Heart right ventricle (tissue), 16 donors: ENCODE measurements around the gene MVB12B. TPM values are rescaled to one million over a fixed set of nuclear protein-coding genes. Genes with fewer than 3 reads are reported as not detected.

Experiments used
- ATAC-seq, 8 donors: fragments of 200-7000 bp; cut with Tn5 transposase; one replicate each; pipeline ENCODE4 v1.9.1; 2020; ENCODE audit warnings: mild to moderate bottlenecking in 8 of 8, moderate library complexity in 8 of 8, moderate number of reproducible peaks in 1 of 8
- DNase-seq, 2 donors: peaks; one replicate each; pipeline ENCODE4 v3.0.0-alpha.2; 2020
- H3K27ac ChIP-seq, 10 donors: fragments of 200-600 bp; sonication (generic) in 2 of 10; one replicate each; pipeline versions ENCODE4 v1.5.0 to v1.8.0; 2020 to 2022; ENCODE audit warnings: mild to moderate bottlenecking in 3 of 10
- H3K27me3 ChIP-seq, 7 donors: fragments of 200-600 bp; one replicate each; pipeline ENCODE4 v1.8.0; 2021 to 2022; ENCODE audit warnings: mild to moderate bottlenecking in 2 of 7
- H3K36me3 ChIP-seq, 9 donors: fragments of 200-600 bp; sonication (generic) in 1 of 9; one replicate each; pipeline versions ENCODE4 v1.5.0 to v1.8.0; 2020 to 2022; ENCODE audit warnings: mild to moderate bottlenecking in 2 of 9
- H3K4me1 ChIP-seq, 9 donors: fragments of 200-600 bp; sonication (generic) in 1 of 9; one replicate each; pipeline versions ENCODE4 v1.5.0 to v1.8.0; 2020 to 2022; ENCODE audit warnings: mild to moderate bottlenecking in 4 of 9
- H3K4me3 ChIP-seq, 10 donors: fragments of 200-600 bp; sonication (generic) in 2 of 10; one replicate each; pipeline versions ENCODE4 v1.5.0 to v1.8.0; 2020 to 2022; ENCODE audit warnings: mild to moderate bottlenecking in 7 of 10, moderate library complexity in 2 of 10
- H3K9me3 ChIP-seq, 11 donors: fragments of 200-600 bp in 10 of 11; sonication (generic) in 2 of 11; one replicate each; pipeline versions ENCODE4 v1.5.0 to v1.8.0; 2013 to 2022; ENCODE audit warnings: mild to moderate bottlenecking in 2 of 11, control low read depth in 1 of 11, moderate library complexity in 1 of 11
- CTCF ChIP-seq, 9 donors: fragments of 200-600 bp; sonication (generic) in 2 of 9; IDR thresholded peaks; one replicate each; pipeline versions ENCODE4 v1.5.0 to v1.8.0; 2021 to 2022; ENCODE audit warnings: antibody characterized with exemption in 9 of 9, mild to moderate bottlenecking in 5 of 9, moderate library complexity in 1 of 9
- WGBS, 2 donors: extraction: QIAGEN DNeasy Blood & Tissue Kit; methylation state at CpG; one replicate each; pipeline ENCODE4 v1.1.7; 2013; ENCODE audit warnings: inconsistent platforms in 1 of 2; 5-methylcytosine and 5-hydroxymethylcytosine counted together
- intact Hi-C, 10 donors: fragments of 100-400 bp; cut with DNase I; formaldehyde crosslinking; loops; one replicate each; pipeline versions ENCODE4 v1.11.1 to v1.14.2; 2022
- polyA plus RNA-seq, 2 donors: library from polyadenylated mRNA; stranded (reverse); fragments of 200-250 nt; gene quantifications; one replicate each; pipeline ENCODE4 v1.2.3, GENCODE V29; 2013
- total RNA-seq, 10 donors: library from RNA; stranded (reverse); fragmentation: NEBNext Ultra II Directional in 3 of 10; extraction: Animal tissue kit (Norgen Biotek cat#: 25700) in 3 of 10; gene quantifications; one replicate each; pipeline versions ENCODE4 v1.2.1 to v1.2.4, GENCODE V29; 2021 to 2023
- donor health status: Arrhythmogenic right ventricular cardiomyopathy.
- donor health status: ischemic (EF 13 %, LVEDD 7.1; RV severe dilation, severe dysfunction).
- donor health status: healthy with polysubstance abuse.
- donor health status: DM: no; HTN: yes; CAD: no.
- donor health status: DM: no; HTN: no; CAD: no.
- donor health status: ischemic (EF 25% LVEDD 6.9; RV normal size, moderate dysfunction).
- donor health status: ischemic (EF 25% LVEDD 5.7; RV mildly dilated, moderate dysfunction).
- donor health status: healthy.
- donor health status: DM: yes; HTN: yes; CAD: no.
- donor health status: Ischemic cardiomyopathy.
- donor health status: ischemic (EF 35%, LVEDD 5.7; RV mildly dilated, moderate dysfunction).
- donor health status: nonischemic (EF 11% LVEDD 7.7; RV severe dilation, severe dysfunction).
- donor health status: DM: yes; HTN: yes; CAD: no.
- donor health status: PGD.
- donor health status: ischemic (EF 29% LVEDD 5.4; RV normal size, mild dysfunction).
- donor health status: nonischemic (EF 23%, LVEDD 6.1; RV moderate dilation, normal function).

The MVB12B gene
- total and polyA plus RNA-seq, 12 donors: 2.8 to 16.5 (median 10.6) TPM

GRCh38 chr9:126532489-126532888, 205.9 kb downstream of the MVB12B start:
- Histone ChIP-seq H3K36me3 (no peaks in the 10 kb centered on the region), H3K27me3 (peaks cover 0 to 53% (median 33%) of the 10 kb centered on the region in 7 donors), H3K9me3 (no peaks in the 10 kb centered on the region), H3K27ac (peak overlapping the region in 7 of 10 donors; percentile 31 to 83 (median 44)), H3K4me3 (no peak overlapping the region), H3K4me1 (peaks cover 0 to 33% (median 0%) of the 10 kb centered on the region in 9 donors)
- no peak for TF ChIP-seq CTCF (IDR thresholded peaks at IDR 0.05)
- DNase-seq (no peak), ATAC-seq (peak in 6 of 8 donors; percentile 25 to 51 (median 42))
- intact Hi-C loops: no loop called here
- WGBS, 2 donors: 72 to 73% methylated on average over 8 of the region's 8 CpGs

GRCh38 chr9:126532951-126533925, 206.6 kb downstream of the MVB12B start:
- H3K4me1 ChIP-seq: peaks cover 0 to 33% (median 0%) of the 10 kb centered on the region in 9 donors
- WGBS, 2 donors: 82 to 90% methylated on average over 24 of the region's 24 CpGs
- no peak for DNase-seq
- H3K36me3 ChIP-seq: no peaks in the 10 kb centered on the region
- peak overlapping the region in 4 of 10 donors; percentile 5 to 83 (median 46) for H3K27ac ChIP-seq
- peak overlapping the region in 1 of 10 donors; percentile 31 for H3K4me3 ChIP-seq
- ATAC-seq: no peak
- intact Hi-C loops: no loop called here
- no peaks in the 10 kb centered on the region for H3K9me3 ChIP-seq
- no peak for TF ChIP-seq CTCF (IDR thresholded peaks at IDR 0.05)
- peaks cover 0 to 54% (median 32%) of the 10 kb centered on the region in 7 donors for H3K27me3 ChIP-seq

- H3K27ac ChIP-seq: peak overlapping the region in 1 of 10 donors; percentile 83
- 72 to 78% methylated on average over 15 of the region's 15 CpGs for WGBS, 2 donors
- no peaks in the 10 kb centered on the region for H3K9me3 ChIP-seq
- intact Hi-C loops: no loop called here
- ATAC-seq (no peak), DNase-seq (no peak)
- peak overlapping the region in 1 of 10 donors; percentile 31 for H3K4me3 ChIP-seq
- TF ChIP-seq CTCF (IDR thresholded peaks at IDR 0.05): no peak
- no peaks in the 10 kb centered on the region for H3K36me3 ChIP-seq
- peaks cover 0 to 33% (median 0%) of the 10 kb centered on the region in 9 donors for H3K4me1 ChIP-seq
- H3K27me3 ChIP-seq: peaks cover 0 to 59% (median 36%) of the 10 kb centered on the region in 7 donors
Measured at GRCh38 chr9:126533926-126534310, 207.3 kb downstream of the MVB12B start.

- Histone ChIP-seq H3K4me3 (no peak overlapping the region), H3K4me1 (peaks cover 0 to 33% (median 0%) of the 10 kb centered on the region in 9 donors), H3K9me3 (no peaks in the 10 kb centered on the region), H3K27me3 (peaks cover 0 to 64% (median 41%) of the 10 kb centered on the region in 7 donors), H3K27ac (peak overlapping the region in 1 of 10 donors; percentile 83), H3K36me3 (no peaks in the 10 kb centered on the region)
- DNase-seq (no peak), ATAC-seq (no peak)
- 51 to 58% methylated on average over 23 of the region's 23 CpGs for WGBS, 2 donors
- TF ChIP-seq CTCF (IDR thresholded peaks at IDR 0.05): no peak
- intact Hi-C loops: no loop called here
Measured at GRCh38 chr9:126534431-126535186, 208.0 kb downstream of the MVB12B start.
